ENCODE results near the gene TLE5. TPM values are rescaled to one million over a fixed set of nuclear protein-coding genes. Genes with fewer than 3 reads are reported as not detected.
"Not testable (repeated sequence)": the region's sequence is repeated elsewhere in the genome, so short reads cannot be mapped to it uniquely, and the experiment has no call there.

Gene TLE5
- total RNA-seq, 2 donors from 2014 or later: 869 to 1,050 TPM

- no peak overlapping the region for H3K4me3 ChIP-seq
- no peaks in the 10 kb centered on the region for H3K27me3 ChIP-seq
- peaks cover 57% of the 10 kb centered on the region for H3K36me3 ChIP-seq
- H3K27ac ChIP-seq: no peak overlapping the region
- no peaks in the 10 kb centered on the region for H3K9me3 ChIP-seq
- DNase-seq (ENCODE audit: low spot score): no peak
- peaks cover 0 to 37% of the 10 kb centered on the region in 2 donors for H3K4me1 ChIP-seq
- TF ChIP-seq CTCF (IDR thresholded peaks at IDR 0.05): no peak
Measured at GRCh38 chr19:3053780-3054179, 8.5 kb downstream of the TLE5 start.

GRCh38 chr19:3053218-3053621 is 9.1 kb downstream of the TLE5 start:
- Histone ChIP-seq H3K4me3 (no peak overlapping the region), H3K9me3 (no peaks in the 10 kb centered on the region), H3K36me3 (peaks cover 51% of the 10 kb centered on the region), H3K27ac (no peak overlapping the region), H3K4me1 (peaks cover 0 to 31% of the 10 kb centered on the region in 2 donors), H3K27me3 (no peaks in the 10 kb centered on the region)
- no peak for DNase-seq (ENCODE audit: low spot score)
- TF ChIP-seq CTCF (IDR thresholded peaks at IDR 0.05): no peak

GRCh38 chr19:3050016-3050415 is 12.3 kb downstream of the TLE5 start:
- H3K9me3 ChIP-seq; H3K4me3 ChIP-seq; H3K27me3 ChIP-seq; H3K27ac ChIP-seq; DNase-seq (ENCODE audit: low spot score): not testable (repeated sequence)
- H3K36me3 ChIP-seq: peaks cover 19% of the 10 kb centered on the region
- H3K4me1 ChIP-seq: peaks cover 0 to 11% of the 10 kb centered on the region in 2 donors

GRCh38 chr19:3049089-3049488 is 13.2 kb downstream of the TLE5 start:
- Histone ChIP-seq H3K27me3 (no peaks in the 10 kb centered on the region), H3K27ac (no peak overlapping the region), H3K9me3 (no peaks in the 10 kb centered on the region), H3K4me1 (peaks cover 0 to 11% of the 10 kb centered on the region in 2 donors), H3K36me3 (peaks cover 10% of the 10 kb centered on the region), H3K4me3 (no peak overlapping the region)
- DNase-seq (ENCODE audit: low spot score): no peak
- TF ChIP-seq CTCF (IDR thresholded peaks at IDR 0.05): no peak

- no peak for TF ChIP-seq CTCF (IDR thresholded peaks at IDR 0.05)
- Histone ChIP-seq H3K36me3 (peaks cover under 1% of the 10 kb centered on the region), H3K27ac (peak overlapping the region; percentile 79 to 93), H3K4me3 (peak overlapping the region in 1 of 2 donors; percentile 63), H3K9me3 (no peaks in the 10 kb centered on the region), H3K27me3 (no peaks in the 10 kb centered on the region), H3K4me1 (peaks cover 0 to 11% of the 10 kb centered on the region in 2 donors)
- DNase-seq (ENCODE audit: low spot score): no peak
Measured at GRCh38 chr19:3048190-3048533, 14.1 kb downstream of the TLE5 start.

GRCh38 chr19:3047496-3048189 is 14.7 kb downstream of the TLE5 start:
- Histone ChIP-seq H3K9me3 (no peaks in the 10 kb centered on the region), H3K27me3 (no peaks in the 10 kb centered on the region), H3K4me3 (peak overlapping the region; percentile 48 to 63), H3K36me3 (no peaks in the 10 kb centered on the region), H3K4me1 (peaks cover 0 to 13% of the 10 kb centered on the region in 2 donors), H3K27ac (peak overlapping the region; percentile 79 to 93)
- TF ChIP-seq CTCF (IDR thresholded peaks at IDR 0.05): no peak
- DNase-seq (ENCODE audit: low spot score): peak; percentile 96
